ENCODE results near the gene GATC. TPM values are rescaled to one million over a fixed set of nuclear protein-coding genes. Genes with fewer than 3 reads are reported as not detected.
A peak's percentile ranks its signal among the peaks of the same experiment; 100 is the strongest.

The GATC gene
- polyA plus RNA-seq, 1 donor (not counting 4 experiments of a cell fraction or from before 2014, with no cell fraction given), result 22.4 TPM

GRCh38 chr12:120469450-120470149, 23.4 kb downstream of the GATC start, which contains the start of gene SRSF9:
Gene SRSF9, minus strand, starts transcription at chr12:120469748. Its CDS starts 139 bp downstream, at chr12:120469609.
- TF ChIP-seq EZH2 (IDR thresholded peaks at IDR 0.05; ENCODE audit: low read length), result no peak
- peak; percentile 79 to 88 (median 83) for TF ChIP-seq CTCF (optimal IDR thresholded peaks at IDR 0.05 in 1 of 3, IDR thresholded peaks at IDR 0.05 in 1 of 3, conservative IDR thresholded peaks at IDR 0.05 in 1 of 3; ENCODE audit: extremely low read depth in 1 of 3, insufficient read depth in 2 of 3, low read length in 3 of 3)
- peaks cover 22% of the 10 kb centered on the region for H3K4me1 ChIP-seq (ENCODE audit: control insufficient read depth, extremely low read depth, insufficient read depth, low read length)
- peak within 1 kb of the TSS; percentile 90 for H2AFZ ChIP-seq (ENCODE audit: control insufficient read depth, low read length)
- FAIRE-seq (no peak), DNase-seq (ENCODE audit: low read depth, low spot score) (peak; percentile 78)
- peaks cover 3 to 13% of the 10 kb centered on the region in 2 experiments for H3K36me3 ChIP-seq (ENCODE audit: control insufficient read depth in 2 of 2, extremely low read depth in 1 of 2, insufficient read depth in 2 of 2, low read length in 2 of 2)
- peaks cover 68% of the 10 kb centered on the region for H3K79me2 ChIP-seq (ENCODE audit: control insufficient read depth, insufficient read depth, low read length)
- H4K20me1 ChIP-seq (ENCODE audit: control insufficient read depth, extremely low read depth, insufficient read depth, low read length), result peaks cover 11% of the 10 kb centered on the region
- dilution Hi-C loops (cut with MboI; ENCODE audit: extremely low pct_ligation_motif_present, low sequenced_read_pairs), result no loop called here
- H3K4me3 ChIP-seq (ENCODE audit: control insufficient read depth in 2 of 3, extremely low read depth in 1 of 3, insufficient read depth in 2 of 3, low read depth in 1 of 3, low read length in 3 of 3), result peak within 1 kb of the TSS; percentile 90 to 97 (median 91)
- no peaks in the 10 kb centered on the region for H3K9me1 ChIP-seq (ENCODE audit: control insufficient read depth, extremely low read depth, insufficient read depth, low read length)
- H3K9ac ChIP-seq (ENCODE audit: control insufficient read depth, extremely low read depth, insufficient read depth, low read length), result peak within 1 kb of the TSS; percentile 87
- H3K27me3 ChIP-seq (ENCODE audit: control insufficient read depth, extremely low read depth, insufficient read depth, low read length), result no peaks in the 10 kb centered on the region
- H3K27ac ChIP-seq (ENCODE audit: control insufficient read depth, insufficient read depth, low read length), result peak within 1 kb of the TSS; percentile 77
- H3K4me2 ChIP-seq (ENCODE audit: control insufficient read depth, extremely low read depth, insufficient read depth, low read depth, low read length), result peak within 1 kb of the TSS; percentile 99
- no peaks in the 10 kb centered on the region for H3K9me3 ChIP-seq (ENCODE audit: control insufficient read depth, low read depth, low read length)

GRCh38 chr12:120470150-120470784, 24.0 kb downstream of the GATC start:
- Histone ChIP-seq H3K27me3 (ENCODE audit: control insufficient read depth, extremely low read depth, insufficient read depth, low read length) (no peaks in the 10 kb centered on the region), H4K20me1 (ENCODE audit: control insufficient read depth, extremely low read depth, insufficient read depth, low read length) (peaks cover 11% of the 10 kb centered on the region), H3K9me3 (ENCODE audit: control insufficient read depth, low read depth, low read length) (no peaks in the 10 kb centered on the region), H2AFZ (ENCODE audit: control insufficient read depth, low read length) (peak overlapping the region; percentile 90), H3K4me3 (ENCODE audit: control insufficient read depth in 2 of 3, extremely low read depth in 1 of 3, insufficient read depth in 2 of 3, low read depth in 1 of 3, low read length in 3 of 3) (peak overlapping the region; percentile 77 to 97 (median 91)), H3K9ac (ENCODE audit: control insufficient read depth, extremely low read depth, insufficient read depth, low read length) (peak overlapping the region; percentile 87), H3K4me2 (ENCODE audit: control insufficient read depth, extremely low read depth, insufficient read depth, low read depth, low read length) (peak overlapping the region; percentile 99), H3K27ac (ENCODE audit: control insufficient read depth, insufficient read depth, low read length) (peak overlapping the region; percentile 76), H3K9me1 (ENCODE audit: control insufficient read depth, extremely low read depth, insufficient read depth, low read length) (no peaks in the 10 kb centered on the region), H3K4me1 (ENCODE audit: control insufficient read depth, extremely low read depth, insufficient read depth, low read length) (peaks cover 28% of the 10 kb centered on the region), H3K36me3 (ENCODE audit: control insufficient read depth in 2 of 2, extremely low read depth in 1 of 2, insufficient read depth in 2 of 2, low read length in 2 of 2) (peaks cover 0 to 8% of the 10 kb centered on the region in 2 experiments), H3K79me2 (ENCODE audit: control insufficient read depth, insufficient read depth, low read length) (peaks cover 62% of the 10 kb centered on the region)
- TF ChIP-seq EZH2 (IDR thresholded peaks at IDR 0.05; ENCODE audit: low read length) (no peak), CTCF (optimal IDR thresholded peaks at IDR 0.05 in 1 of 3, IDR thresholded peaks at IDR 0.05 in 1 of 3, conservative IDR thresholded peaks at IDR 0.05 in 1 of 3; ENCODE audit: extremely low read depth in 1 of 3, insufficient read depth in 2 of 3, low read length in 3 of 3) (no peak)
- dilution Hi-C loops (cut with MboI; ENCODE audit: extremely low pct_ligation_motif_present, low sequenced_read_pairs), result no loop called here
- FAIRE-seq (no peak), DNase-seq (ENCODE audit: low read depth, low spot score) (no peak)

All from keratinocyte (primary cell).